ENCODE measurements around the gene EPN3. TPM values are rescaled to one million over a fixed set of nuclear protein-coding genes. Genes with fewer than 3 reads are reported as not detected.

The EPN3 gene
- total RNA-seq, 1 donor from 2014 or later, result 21.9 TPM

DNA sequence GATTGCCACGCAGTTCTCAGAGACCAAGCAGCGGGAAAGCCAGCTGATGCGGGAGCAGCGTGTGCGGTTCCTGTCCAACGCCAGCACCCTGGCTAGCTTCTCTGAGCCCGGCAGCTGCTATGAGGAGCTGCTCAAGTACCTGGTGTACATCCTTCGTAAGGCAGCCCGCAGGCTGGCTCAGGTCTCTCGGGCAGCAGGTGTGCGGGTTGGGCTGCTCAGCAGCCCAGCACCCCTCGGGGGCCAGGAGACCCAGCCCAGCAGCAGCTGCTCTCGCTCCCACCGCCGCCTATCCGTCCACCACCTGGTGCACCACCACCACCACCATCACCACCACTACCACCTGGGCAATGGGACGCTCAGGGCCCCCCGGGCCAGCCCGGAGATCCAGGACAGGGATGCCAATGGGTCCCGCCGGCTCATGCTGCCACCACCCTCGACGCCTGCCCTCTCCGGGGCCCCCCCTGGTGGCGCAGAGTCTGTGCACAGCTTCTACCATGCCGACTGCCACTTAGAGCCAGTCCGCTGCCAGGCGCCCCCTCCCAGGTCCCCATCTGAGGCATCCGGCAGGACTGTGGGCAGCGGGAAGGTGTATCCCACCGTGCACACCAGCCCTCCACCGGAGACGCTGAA lies 43.2 kb downstream of the EPN3 start:
- Histone ChIP-seq H3K36me3 (no peaks in the 10 kb centered on the region), H3K4me1 (no peaks in the 10 kb centered on the region), H3K9me3 (no peaks in the 10 kb centered on the region), H3K27me3 (no peaks in the 10 kb centered on the region), H3K27ac (no peak overlapping the region), H3K4me3 (no peak overlapping the region)
- DNase-seq (ENCODE audit: extremely low spot score in 2 of 2), result no peak
- intact Hi-C loops (cut with DNase I), result no loop called here
- no peak for TF ChIP-seq POLR2AphosphoS5 (IDR thresholded peaks at IDR 0.05; ENCODE audit: insufficient read depth in 1 of 2, low read depth in 1 of 2)
- TF ChIP-seq POLR2A (IDR thresholded peaks at IDR 0.05), result no peak
- TF ChIP-seq, protein P1, sequence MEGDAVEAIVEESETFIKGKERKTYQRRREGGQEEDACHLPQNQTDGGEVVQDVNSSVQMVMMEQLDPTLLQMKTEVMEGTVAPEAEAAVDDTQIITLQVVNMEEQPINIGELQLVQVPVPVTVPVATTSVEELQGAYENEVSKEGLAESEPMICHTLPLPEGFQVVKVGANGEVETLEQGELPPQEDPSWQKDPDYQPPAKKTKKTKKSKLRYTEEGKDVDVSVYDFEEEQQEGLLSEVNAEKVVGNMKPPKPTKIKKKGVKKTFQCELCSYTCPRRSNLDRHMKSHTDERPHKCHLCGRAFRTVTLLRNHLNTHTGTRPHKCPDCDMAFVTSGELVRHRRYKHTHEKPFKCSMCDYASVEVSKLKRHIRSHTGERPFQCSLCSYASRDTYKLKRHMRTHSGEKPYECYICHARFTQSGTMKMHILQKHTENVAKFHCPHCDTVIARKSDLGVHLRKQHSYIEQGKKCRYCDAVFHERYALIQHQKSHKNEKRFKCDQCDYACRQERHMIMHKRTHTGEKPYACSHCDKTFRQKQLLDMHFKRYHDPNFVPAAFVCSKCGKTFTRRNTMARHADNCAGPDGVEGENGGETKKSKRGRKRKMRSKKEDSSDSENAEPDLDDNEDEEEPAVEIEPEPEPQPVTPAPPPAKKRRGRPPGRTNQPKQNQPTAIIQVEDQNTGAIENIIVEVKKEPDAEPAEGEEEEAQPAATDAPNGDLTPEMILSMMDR (IDR thresholded peaks at IDR 0.05), result no peak

DNA sequence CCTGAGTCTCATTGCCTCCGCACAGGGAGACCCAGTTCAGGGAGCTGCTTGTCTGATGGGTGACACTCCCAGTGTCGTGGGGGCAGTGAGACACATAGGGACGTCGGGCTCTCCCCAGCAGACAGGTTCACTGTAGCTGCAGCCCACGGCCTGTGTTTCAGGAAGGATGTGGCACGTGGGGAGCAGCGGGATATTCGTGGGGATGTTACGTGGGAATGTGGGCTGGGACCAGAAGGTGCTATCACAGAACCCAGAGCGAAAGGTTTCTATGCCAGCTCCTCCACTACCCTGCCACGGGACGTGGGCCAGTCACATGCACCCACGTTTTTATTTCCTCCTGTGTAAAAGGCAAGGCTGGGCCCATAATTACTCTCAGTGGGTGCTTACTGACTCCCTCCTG lies 44.3 kb downstream of the EPN3 start:
- Histone ChIP-seq H3K36me3 (no peaks in the 10 kb centered on the region), H3K4me3 (no peak overlapping the region), H3K27ac (no peak overlapping the region), H3K4me1 (no peaks in the 10 kb centered on the region), H3K9me3 (no peaks in the 10 kb centered on the region), H3K27me3 (no peaks in the 10 kb centered on the region)
- no peak for DNase-seq (ENCODE audit: extremely low spot score in 2 of 2)
- TF ChIP-seq POLR2A (IDR thresholded peaks at IDR 0.05) (no peak), POLR2AphosphoS5 (IDR thresholded peaks at IDR 0.05; ENCODE audit: insufficient read depth in 1 of 2, low read depth in 1 of 2) (no peak)
- TF ChIP-seq, protein P1 (IDR thresholded peaks at IDR 0.05), result no peak
- intact Hi-C loops (cut with DNase I), result no loop called here

DNA sequence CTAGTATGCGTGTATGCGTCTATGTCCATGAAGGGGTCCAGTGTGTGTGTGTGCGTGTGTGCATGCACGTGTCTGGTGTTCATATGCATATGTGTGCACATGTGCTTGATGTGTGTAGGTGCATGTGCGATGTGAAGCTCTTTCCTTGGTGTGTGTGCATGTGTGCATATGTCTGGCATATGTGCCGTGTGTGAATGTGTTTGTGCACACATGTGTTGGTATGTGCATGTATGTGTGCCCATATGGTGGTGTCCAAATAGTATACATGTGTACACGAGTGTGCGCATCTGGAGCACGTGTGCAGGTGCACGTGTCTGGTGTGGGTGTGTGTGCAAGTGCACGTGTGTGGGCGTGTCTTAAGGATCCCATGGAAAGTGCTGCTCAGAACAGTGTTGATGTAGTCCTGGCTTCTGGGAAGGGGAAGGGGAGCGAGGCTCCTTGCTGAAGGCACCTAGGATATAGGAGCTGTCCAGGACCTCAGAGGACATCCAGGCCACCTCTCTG lies 45.0 kb downstream of the EPN3 start:
- H3K36me3 ChIP-seq, result no peaks in the 10 kb centered on the region
- no peak for DNase-seq (ENCODE audit: extremely low spot score in 2 of 2)
- H3K9me3 ChIP-seq, result no peaks in the 10 kb centered on the region
- no peaks in the 10 kb centered on the region for H3K4me1 ChIP-seq
- H3K4me3 ChIP-seq, result no peak overlapping the region
- no peak for TF ChIP-seq POLR2AphosphoS5 (IDR thresholded peaks at IDR 0.05; ENCODE audit: insufficient read depth in 1 of 2, low read depth in 1 of 2)
- TF ChIP-seq POLR2A (IDR thresholded peaks at IDR 0.05), result no peak
- TF ChIP-seq, protein P1 (IDR thresholded peaks at IDR 0.05), result no peak
- intact Hi-C loops (cut with DNase I), result no loop called here
- H3K27me3 ChIP-seq, result no peaks in the 10 kb centered on the region
- no peak overlapping the region for H3K27ac ChIP-seq

DNA sequence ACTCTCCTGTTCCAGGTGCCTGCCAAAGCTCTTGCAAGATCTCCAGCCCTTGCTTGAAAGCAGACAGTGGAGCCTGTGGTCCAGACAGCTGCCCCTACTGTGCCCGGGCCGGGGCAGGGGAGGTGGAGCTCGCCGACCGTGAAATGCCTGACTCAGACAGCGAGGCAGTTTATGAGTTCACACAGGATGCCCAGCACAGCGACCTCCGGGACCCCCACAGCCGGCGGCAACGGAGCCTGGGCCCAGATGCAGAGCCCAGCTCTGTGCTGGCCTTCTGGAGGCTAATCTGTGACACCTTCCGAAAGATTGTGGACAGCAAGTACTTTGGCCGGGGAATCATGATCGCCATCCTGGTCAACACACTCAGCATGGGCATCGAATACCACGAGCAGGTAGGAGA lies 45.6 kb downstream of the EPN3 start:
- H3K27me3 ChIP-seq, result no peaks in the 10 kb centered on the region
- no peak overlapping the region for H3K4me3 ChIP-seq
- no peaks in the 10 kb centered on the region for H3K36me3 ChIP-seq
- no peak overlapping the region for H3K27ac ChIP-seq
- no peak for DNase-seq (ENCODE audit: extremely low spot score in 2 of 2)
- H3K9me3 ChIP-seq, result no peaks in the 10 kb centered on the region
- no peak for TF ChIP-seq POLR2A (IDR thresholded peaks at IDR 0.05)
- TF ChIP-seq, protein P1 (IDR thresholded peaks at IDR 0.05), result no peak
- TF ChIP-seq POLR2AphosphoS5 (IDR thresholded peaks at IDR 0.05; ENCODE audit: insufficient read depth in 1 of 2, low read depth in 1 of 2), result no peak
- intact Hi-C loops (cut with DNase I), result no loop called here
- no peaks in the 10 kb centered on the region for H3K4me1 ChIP-seq

DNA sequence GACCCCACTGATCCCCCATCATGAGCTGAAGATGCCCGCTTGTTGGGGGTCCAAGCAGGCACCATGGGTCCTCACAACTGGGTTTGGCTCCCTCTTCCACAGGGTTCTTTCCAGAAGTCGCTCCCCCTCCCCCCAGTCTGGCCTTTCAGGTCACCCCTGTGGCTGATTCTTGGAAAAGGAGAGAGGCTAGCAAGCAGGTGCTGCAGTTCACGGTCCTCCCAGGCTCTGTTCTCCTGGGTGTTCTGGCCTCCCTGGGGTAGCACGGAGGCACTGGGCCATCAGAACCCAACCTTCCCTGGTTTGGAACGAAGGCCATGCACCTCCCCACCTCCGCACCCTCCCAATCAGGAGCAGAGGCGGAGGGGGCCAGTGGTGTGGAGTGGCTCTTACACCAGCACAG lies 46.9 kb downstream of the EPN3 start:
- Histone ChIP-seq H3K27me3 (no peaks in the 10 kb centered on the region), H3K4me3 (no peak overlapping the region), H3K4me1 (no peaks in the 10 kb centered on the region), H3K36me3 (no peaks in the 10 kb centered on the region), H3K9me3 (no peaks in the 10 kb centered on the region), H3K27ac (no peak overlapping the region)
- intact Hi-C loops (cut with DNase I), result no loop called here
- DNase-seq (ENCODE audit: extremely low spot score in 2 of 2), result no peak
- TF ChIP-seq, protein P1 (IDR thresholded peaks at IDR 0.05), result no peak
- TF ChIP-seq POLR2AphosphoS5 (IDR thresholded peaks at IDR 0.05; ENCODE audit: insufficient read depth in 1 of 2, low read depth in 1 of 2), result no peak
- TF ChIP-seq POLR2A (IDR thresholded peaks at IDR 0.05), result no peak
